ENCODE data around the gene TRIM65. TPM values are rescaled to one million over a fixed set of nuclear protein-coding genes. Genes with fewer than 3 reads are reported as not detected.

TRIM65 gene
- total and polyA plus RNA-seq, 2 of the 13 experiments (the other 11 are each of a cell fraction or from before 2014, with no cell fraction given), result 10.3 to 22.4 TPM

GRCh38 chr17:75847614-75848522 is 48.9 kb downstream of the TRIM65 start:
- ChIA-PET CTCF (ENCODE audit: low intra/inter-chr PET ratio, low total read pairs) (interaction anchor here (1.2 to 1.9 kb wide), 3 partner anchors 18 to 28 kb away, joined by 3 to 6 read pairs (median 4); no protein-coding TSS in a partner anchor), POLR2A (interaction anchor here (0.7 to 7.7 kb wide), 25 partner anchors 8 to 156 kb away, joined by 3 to 229 read pairs (median 8); partner anchors contain the start of genes CDK3, GALK1, MRPL38 and TRIM47)
- intact Hi-C loops (cut with micrococcal nuclease; ENCODE audit: unreplicated experiment) (no loop called here), in situ Hi-C loops (cut with HindIII; ENCODE audit: extremely low pct_ligation_motif_present, low pct_unique_long_range_greater_than_20kb) (no loop called here)
- no peak for FAIRE-seq
- no peak for DNase-seq (ENCODE audit: low spot score)
- Histone ChIP-seq H3K36me3 (replicated peaks in 1 of 2; ENCODE audit: control insufficient read depth in 1 of 2, insufficient read depth in 2 of 2, low read length in 2 of 2) (peaks cover 9 to 34% of the 10 kb centered on the region in 2 experiments), H2AFZ (ENCODE audit: low read length) (no peak overlapping the region), H3K9ac (ENCODE audit: insufficient read depth, low read depth, low read length) (peak overlapping the region; percentile 36; the same call in 1 of the 2 replicates), H3K79me2 (ENCODE audit: insufficient read depth, low read length) (no peaks in the 10 kb centered on the region), H3K9me3 (ENCODE audit: low read length) (no peaks in the 10 kb centered on the region), H3K4me1 (ENCODE audit: insufficient read depth, low read length) (peaks cover 70% of the 10 kb centered on the region), H4K20me1 (ENCODE audit: insufficient read depth, low read length) (0 out of 2 replicates have a peak, but pooled peaks cover 2% of the 10 kb centered on the region), H3K4me3 (replicated peaks in 1 of 3; ENCODE audit: insufficient read depth in 1 of 3, low read depth in 2 of 3, low read length in 3 of 3) (peak overlapping the region in 1 of 3 experiments; percentile 22; a peak in 2 of 6 replicates), H3K27me3 (ENCODE audit: control insufficient read depth in 1 of 2, insufficient read depth in 2 of 2, low read length in 2 of 2) (no peaks in the 10 kb centered on the region), H3K27ac (ENCODE audit: extremely low read length, insufficient read depth, low read length) (peak overlapping the region; percentile 69), H3K4me2 (ENCODE audit: low read depth, low read length) (peak overlapping the region; percentile 41)
- BruUV-seq (replicated peaks), result no TSS peak
- WGBS (ENCODE audit: low lambda C conversion rate), result 75% methylated on average over 24 of the region's 25 CpGs
- no peak for ATAC-seq
- TF ChIP-seq ZNF800 (CRISPR knock-in tag; IDR thresholded peaks at IDR 0.05) (no peak), ZNF335 (CRISPR knock-in tag; IDR thresholded peaks at IDR 0.05) (no peak), KLF9 (CRISPR knock-in tag; IDR thresholded peaks at IDR 0.05; ENCODE audit: low read depth) (no peak), GZF1 (CRISPR knock-in tag; IDR thresholded peaks at IDR 0.05) (peak; percentile 68; the same call in 1 of the 2 replicates), ZBTB37 (CRISPR knock-in tag; IDR thresholded peaks at IDR 0.05) (no peak), STAG1 (CRISPR knock-in tag; IDR thresholded peaks at IDR 0.05) (no peak), CENPX (CRISPR knock-in tag; IDR thresholded peaks at IDR 0.05) (no peak), ZNF772 (CRISPR knock-in tag; IDR thresholded peaks at IDR 0.05) (no peak), MXD1 (CRISPR knock-in tag; IDR thresholded peaks at IDR 0.05) (no peak), RFXAP (CRISPR knock-in tag; IDR thresholded peaks at IDR 0.05; ENCODE audit: borderline replicate concordance) (no peak), EEA1 (CRISPR knock-in tag; IDR thresholded peaks at IDR 0.05; ENCODE audit: borderline replicate concordance) (no peak; the same call in 1 of the 2 replicates), ZNF543 (CRISPR knock-in tag; IDR thresholded peaks at IDR 0.05) (no peak), ASH2L (IDR thresholded peaks at IDR 0.05; ENCODE audit: insufficient read length, low read depth, low read length) (no peak), HNF4A (CRISPR knock-in tag; IDR thresholded peaks at IDR 0.05) (no peak), ATF1 (CRISPR knock-in tag; IDR thresholded peaks at IDR 0.05) (no peak)
- TF ChIP-seq, protein P1, sequence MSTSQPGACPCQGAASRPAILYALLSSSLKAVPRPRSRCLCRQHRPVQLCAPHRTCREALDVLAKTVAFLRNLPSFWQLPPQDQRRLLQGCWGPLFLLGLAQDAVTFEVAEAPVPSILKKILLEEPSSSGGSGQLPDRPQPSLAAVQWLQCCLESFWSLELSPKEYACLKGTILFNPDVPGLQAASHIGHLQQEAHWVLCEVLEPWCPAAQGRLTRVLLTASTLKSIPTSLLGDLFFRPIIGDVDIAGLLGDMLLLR (CRISPR knock-in tag; IDR thresholded peaks at IDR 0.05), result no peak
- TF ChIP-seq, protein P2, sequence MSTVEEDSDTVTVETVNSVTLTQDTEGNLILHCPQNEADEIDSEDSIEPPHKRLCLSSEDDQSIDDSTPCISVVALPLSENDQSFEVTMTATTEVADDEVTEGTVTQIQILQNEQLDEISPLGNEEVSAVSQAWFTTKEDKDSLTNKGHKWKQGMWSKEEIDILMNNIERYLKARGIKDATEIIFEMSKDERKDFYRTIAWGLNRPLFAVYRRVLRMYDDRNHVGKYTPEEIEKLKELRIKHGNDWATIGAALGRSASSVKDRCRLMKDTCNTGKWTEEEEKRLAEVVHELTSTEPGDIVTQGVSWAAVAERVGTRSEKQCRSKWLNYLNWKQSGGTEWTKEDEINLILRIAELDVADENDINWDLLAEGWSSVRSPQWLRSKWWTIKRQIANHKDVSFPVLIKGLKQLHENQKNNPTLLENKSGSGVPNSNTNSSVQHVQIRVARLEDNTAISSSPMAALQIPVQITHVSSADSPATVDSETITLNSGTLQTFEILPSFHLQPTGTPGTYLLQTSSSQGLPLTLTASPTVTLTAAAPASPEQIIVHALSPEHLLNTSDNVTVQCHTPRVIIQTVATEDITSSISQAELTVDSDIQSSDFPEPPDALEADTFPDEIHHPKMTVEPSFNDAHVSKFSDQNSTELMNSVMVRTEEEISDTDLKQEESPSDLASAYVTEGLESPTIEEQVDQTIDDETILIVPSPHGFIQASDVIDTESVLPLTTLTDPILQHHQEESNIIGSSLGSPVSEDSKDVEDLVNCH (CRISPR knock-in tag; IDR thresholded peaks at IDR 0.05), result no peak

Measured in HepG2 (cell line).